Transverse colon (tissue), 3 donors: ENCODE measurements around the gene MTHFS.

ENCODE experiments used
- CTCF ChIP-seq, 5 experiments: fragments of 200-600 bp in 3 of 5; fragments of 450-650 bp in 2 of 5; sonication (generic) in 3 of 5; IDR thresholded peaks; 1 replicate in 2 of 5; 2 replicates in 3 of 5; pipeline ENCODE4 v1.5.1; 2016 to 2017; ENCODE audit warnings: antibody characterized with exemption in 5 of 5, inconsistent platforms in 3 of 5, mild to moderate bottlenecking in 2 of 5, moderate library complexity in 1 of 5
- POLR2A ChIP-seq: fragments of 450-650 bp; IDR thresholded peaks from one replicate; pipeline ENCODE4 v1.6.1; 2016; ENCODE audit warnings: antibody characterized with exemption, mild to moderate bottlenecking, moderate library complexity

DNA sequence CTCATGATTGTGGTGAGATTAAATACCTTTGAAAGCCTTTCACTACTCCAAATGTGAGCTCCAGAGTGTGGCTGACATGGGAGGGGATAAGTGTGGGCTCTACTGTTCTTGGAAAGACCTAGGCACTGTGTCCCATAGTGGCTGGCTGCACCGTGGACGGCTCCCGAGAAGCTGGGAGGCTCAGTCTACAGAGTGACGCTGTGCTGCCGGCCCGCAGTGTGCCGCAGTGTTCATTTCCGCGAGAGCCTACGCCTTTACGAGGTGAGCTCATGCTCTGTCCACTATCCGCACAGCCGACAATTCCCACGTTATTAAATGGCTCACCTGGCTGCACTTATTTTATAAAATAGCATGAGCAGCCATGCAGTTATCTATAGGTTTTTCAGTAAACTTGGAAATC lies 66.9 kb downstream of the MTHFS start:
- TF ChIP-seq CTCF (IDR thresholded peaks at IDR 0.05) (no peak), POLR2A (no peak)
